ENCODE results near the gene GUCD1. TPM values are rescaled to one million over a fixed set of nuclear protein-coding genes. Genes with fewer than 3 reads are reported as not detected.
"Not testable (repeated sequence)": the region's sequence is repeated elsewhere in the genome, so short reads cannot be mapped to it uniquely, and the experiment has no call there.

Gene GUCD1
- total RNA-seq, 1 experiment from 2014 or later, result 179 TPM

- no peak for DNase-seq (ENCODE audit: low spot score)
Measured at GRCh38 chr22:24565077-24565476, 10.1 kb upstream of the GUCD1 start.

GRCh38 chr22:24564376-24565058 lies 9.6 kb upstream of the GUCD1 start:
- no peak for DNase-seq (ENCODE audit: low spot score)

- no peak for DNase-seq (ENCODE audit: low spot score)
Measured at GRCh38 chr22:24563246-24563645, 8.3 kb upstream of the GUCD1 start.

GRCh38 chr22:24559471-24559870 lies 4.5 kb upstream of the GUCD1 start:
- no peak for DNase-seq (ENCODE audit: low spot score)

GRCh38 chr22:24555165-24556039 lies 464 bp upstream of the GUCD1 start, which contains the start of gene SNRPD3:
SNRPD3 (plus strand) TSS chr22:24555999; CDS start chr22:24557675, 1,676 bp downstream.
- peak; percentile 96 for DNase-seq (ENCODE audit: low spot score)

GRCh38 chr22:24553597-24554312 lies 1.2 kb downstream of the GUCD1 start:
- no peak for DNase-seq (ENCODE audit: low spot score)

GRCh38 chr22:24552503-24553286 lies 2.2 kb downstream of the GUCD1 start:
- not testable (repeated sequence) for DNase-seq (ENCODE audit: low spot score)

GRCh38 chr22:24550902-24551435 lies 4.0 kb downstream of the GUCD1 start:
- no peak for DNase-seq (ENCODE audit: low spot score)

- peak; percentile 64 for DNase-seq (ENCODE audit: low spot score)
Measured at GRCh38 chr22:24550028-24550901, 4.7 kb downstream of the GUCD1 start.

GRCh38 chr22:24548812-24549211 lies 6.1 kb downstream of the GUCD1 start:
- no peak for DNase-seq (ENCODE audit: low spot score)

- DNase-seq (ENCODE audit: low spot score), result no peak
Measured at GRCh38 chr22:24543679-24544243, 11.2 kb downstream of the GUCD1 start.

GRCh38 chr22:24543185-24543601 lies 11.7 kb downstream of the GUCD1 start:
- DNase-seq (ENCODE audit: low spot score), result no peak

GRCh38 chr22:24542641-24543040 lies 12.3 kb downstream of the GUCD1 start:
- peak; percentile 18 for DNase-seq (ENCODE audit: low spot score)

- DNase-seq (ENCODE audit: low spot score), result no peak
Measured at GRCh38 chr22:24541681-24542515, 13.0 kb downstream of the GUCD1 start.

- no peak for DNase-seq (ENCODE audit: low spot score)
Measured at GRCh38 chr22:24540470-24540869, 14.5 kb downstream of the GUCD1 start.

- DNase-seq (ENCODE audit: low spot score), result no peak
Measured at GRCh38 chr22:24536089-24536488, 18.8 kb downstream of the GUCD1 start.

- no peak for DNase-seq (ENCODE audit: low spot score)
Measured at GRCh38 chr22:24535348-24535747, 19.6 kb downstream of the GUCD1 start.

GRCh38 chr22:24532075-24532474 lies 22.9 kb downstream of the GUCD1 start:
- peak; percentile 25 for DNase-seq (ENCODE audit: low spot score)

GRCh38 chr22:24530968-24531367 lies 24.0 kb downstream of the GUCD1 start:
- not testable (repeated sequence) for DNase-seq (ENCODE audit: low spot score)
